ENCODE results near the gene TEKT2.

Gene TEKT2

DNA sequence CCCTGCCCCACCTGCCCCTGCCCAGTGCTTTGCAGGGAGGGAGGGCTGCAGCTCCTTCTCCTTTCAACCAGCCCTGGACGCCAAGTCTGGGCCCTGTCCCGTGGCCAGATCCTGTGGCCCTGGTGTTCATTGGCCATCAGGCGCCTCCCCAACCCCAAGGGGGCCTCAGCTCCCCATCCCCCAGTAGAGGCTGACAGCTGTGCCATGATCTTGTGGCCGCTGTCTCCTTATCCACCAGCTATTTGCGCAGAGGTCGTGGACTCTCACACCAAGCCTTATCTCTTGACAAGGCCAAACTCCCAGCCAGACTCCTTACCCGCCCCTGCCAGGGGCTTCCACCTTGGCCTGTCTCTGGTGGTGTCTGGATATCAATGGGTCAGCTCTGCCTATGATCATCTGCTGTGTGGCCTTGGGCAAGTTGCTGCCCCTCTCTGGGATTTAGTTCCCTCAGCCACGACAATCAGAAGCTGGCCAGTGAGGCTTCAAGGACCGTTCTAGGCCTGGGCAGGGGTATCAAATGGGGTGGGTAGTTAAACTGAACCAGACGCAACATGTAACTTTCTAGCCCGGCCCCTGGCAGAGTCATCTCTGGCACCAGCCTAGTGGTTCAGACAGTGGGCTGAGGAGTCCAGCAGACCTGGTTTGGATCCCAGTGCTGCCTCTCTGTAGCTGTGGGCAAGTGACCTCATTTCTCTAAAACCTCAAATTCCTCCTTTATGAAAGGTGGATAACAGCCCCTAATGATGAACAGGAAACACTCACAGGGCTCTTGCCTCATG, 44.4 kb downstream of the TEKT2 start:
- H3K4me3 ChIP-seq (ENCODE audit: low read length), result no peak overlapping the region
- no peak for TF ChIP-seq CTCF (IDR thresholded peaks at IDR 0.05; ENCODE audit: insufficient read depth, low read depth, low read length, missing control alignments)
- no peak for DNase-seq (ENCODE audit: low read depth)

DNA sequence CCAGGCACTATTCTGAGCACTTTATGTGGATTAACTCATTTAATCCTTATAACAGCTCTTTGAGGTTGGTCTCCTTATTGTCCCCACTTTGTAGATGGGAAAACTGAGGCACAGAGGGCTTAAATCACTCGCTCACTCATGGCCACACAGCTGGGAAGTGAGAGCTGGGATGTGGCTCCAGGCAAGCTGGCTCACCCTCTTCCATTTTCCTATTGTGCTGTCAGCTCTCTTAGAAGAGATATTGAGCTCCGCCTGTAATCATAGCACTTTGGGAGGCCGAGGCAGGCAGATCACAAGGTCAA, 45.0 kb downstream of the TEKT2 start:
- no peak for TF ChIP-seq CTCF (IDR thresholded peaks at IDR 0.05; ENCODE audit: insufficient read depth, low read depth, low read length, missing control alignments)

DNA sequence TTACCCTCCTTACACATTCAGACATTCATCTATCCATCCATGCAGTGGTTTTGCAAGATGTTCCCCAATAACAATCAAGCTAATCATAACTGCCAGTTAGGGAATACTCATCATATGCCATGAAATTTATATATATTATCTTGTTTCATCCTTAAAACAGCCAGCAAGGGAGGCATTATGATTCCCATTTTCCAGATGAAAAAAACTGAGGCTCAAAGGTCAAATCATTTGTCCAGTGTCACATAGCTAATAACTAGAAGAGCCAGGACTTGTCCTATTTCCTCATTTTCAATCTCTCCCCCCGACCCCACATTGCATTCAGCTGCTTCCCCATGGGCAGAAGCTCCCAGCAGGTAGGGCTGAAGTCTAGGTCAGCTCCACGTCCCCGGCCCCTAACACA, 48.1 kb downstream of the TEKT2 start:
- no peak for TF ChIP-seq CTCF (IDR thresholded peaks at IDR 0.05; ENCODE audit: insufficient read depth, low read depth, low read length, missing control alignments)
- H3K4me3 ChIP-seq (ENCODE audit: low read length), result no peak overlapping the region
- no peak for DNase-seq (ENCODE audit: low read depth)

More for the DNA sequence above, 45.0 kb downstream of the TEKT2 start:
- no peak for DNase-seq (ENCODE audit: low read depth)
- no peak overlapping the region for H3K4me3 ChIP-seq (ENCODE audit: low read length)

- peak; percentile 85 for DNase-seq (ENCODE audit: low read depth)
- no peak for TF ChIP-seq CTCF (IDR thresholded peaks at IDR 0.05; ENCODE audit: insufficient read depth, low read depth, low read length, missing control alignments)
- H3K4me3 ChIP-seq (ENCODE audit: low read length), result no peak overlapping the region
Observed at GRCh38 chr1:36133484-36133883, 49.6 kb downstream of the TEKT2 start.

DNA sequence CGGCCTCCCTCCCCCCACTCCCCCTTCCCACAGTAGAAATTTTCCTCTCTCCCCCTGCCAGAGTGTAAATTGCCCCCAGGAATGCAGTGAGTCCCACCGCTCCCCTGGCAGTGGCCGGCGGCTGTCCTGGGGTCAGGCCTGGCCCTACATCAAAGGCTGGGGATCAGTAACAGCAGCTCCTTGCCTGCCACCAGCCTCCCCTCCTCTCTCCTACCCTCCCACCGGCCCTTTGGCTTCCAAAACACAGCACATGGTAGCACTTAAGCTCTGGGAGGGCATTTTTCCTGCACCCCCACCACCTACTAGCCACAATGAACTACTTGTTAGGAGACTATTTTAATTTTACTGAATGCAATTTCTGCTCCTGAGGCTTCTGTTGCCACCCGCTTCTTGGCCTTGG, 50.1 kb downstream of the TEKT2 start:
- DNase-seq (ENCODE audit: low read depth), result no peak
- no peak overlapping the region for H3K4me3 ChIP-seq (ENCODE audit: low read length)
- TF ChIP-seq CTCF (IDR thresholded peaks at IDR 0.05; ENCODE audit: insufficient read depth, low read depth, low read length, missing control alignments), result no peak

GRCh38 chr1:36134505-36135329, 50.8 kb downstream of the TEKT2 start:
- no peak overlapping the region for H3K4me3 ChIP-seq (ENCODE audit: low read length)
- TF ChIP-seq CTCF (IDR thresholded peaks at IDR 0.05; ENCODE audit: insufficient read depth, low read depth, low read length, missing control alignments), result peak; percentile 36
- DNase-seq (ENCODE audit: low read depth), result peak; percentile 95

Data from epithelial cell of esophagus (primary cell).